SK-N-SH (cell line): Measurements from ENCODE around the gene MCC.

Experiments
- GATA2 ChIP-seq: sonication (generic); formaldehyde crosslinking; IDR thresholded peaks from 2 replicates; pipeline ENCODE4 v1.5.0; 2020; ENCODE audit warnings: mild to moderate bottlenecking, missing genetic modification reagents
- TF ChIP-seq, protein P1 (sequence below): fragments of 200-600 bp; sonication (generic); IDR thresholded peaks from 2 replicates; pipeline ENCODE4 v1.6.1; 2017; ENCODE audit warnings: antibody characterized with exemption, mild to moderate bottlenecking, moderate library complexity

DNA sequence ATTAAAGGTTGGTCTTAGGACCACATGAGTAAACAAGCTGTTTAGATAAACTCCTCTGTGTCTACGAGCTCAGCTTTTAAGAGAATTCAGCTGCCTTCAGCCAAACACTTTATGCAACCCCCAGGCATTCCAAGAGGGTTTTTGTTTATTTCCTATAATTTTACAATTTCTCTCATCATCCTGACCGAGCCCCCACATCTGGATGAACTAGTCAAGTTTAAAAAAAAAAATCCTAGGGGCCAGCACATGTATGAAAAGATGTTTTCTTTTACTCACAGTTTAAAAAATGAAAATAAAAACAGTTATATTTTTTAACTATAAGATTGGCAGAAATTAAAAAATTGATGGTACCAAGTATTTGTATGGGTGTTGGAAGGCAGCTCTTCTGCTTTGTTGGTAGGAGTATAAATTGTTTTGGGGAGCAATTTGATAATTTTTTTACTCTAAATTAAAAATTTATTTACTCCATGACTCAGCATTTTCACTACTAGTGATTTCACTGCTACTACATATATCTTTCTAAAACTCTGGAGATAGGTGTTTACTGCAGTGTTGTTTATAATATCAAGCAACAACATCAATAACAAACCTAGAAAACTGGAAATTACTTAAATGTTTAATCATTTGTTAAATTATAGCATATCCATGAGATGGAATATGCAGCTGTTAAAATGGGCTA lies 43.4 kb upstream of the MCC start:
- no peak for TF ChIP-seq GATA2 (CRISPR knock-in tag)
- TF ChIP-seq, protein P1, sequence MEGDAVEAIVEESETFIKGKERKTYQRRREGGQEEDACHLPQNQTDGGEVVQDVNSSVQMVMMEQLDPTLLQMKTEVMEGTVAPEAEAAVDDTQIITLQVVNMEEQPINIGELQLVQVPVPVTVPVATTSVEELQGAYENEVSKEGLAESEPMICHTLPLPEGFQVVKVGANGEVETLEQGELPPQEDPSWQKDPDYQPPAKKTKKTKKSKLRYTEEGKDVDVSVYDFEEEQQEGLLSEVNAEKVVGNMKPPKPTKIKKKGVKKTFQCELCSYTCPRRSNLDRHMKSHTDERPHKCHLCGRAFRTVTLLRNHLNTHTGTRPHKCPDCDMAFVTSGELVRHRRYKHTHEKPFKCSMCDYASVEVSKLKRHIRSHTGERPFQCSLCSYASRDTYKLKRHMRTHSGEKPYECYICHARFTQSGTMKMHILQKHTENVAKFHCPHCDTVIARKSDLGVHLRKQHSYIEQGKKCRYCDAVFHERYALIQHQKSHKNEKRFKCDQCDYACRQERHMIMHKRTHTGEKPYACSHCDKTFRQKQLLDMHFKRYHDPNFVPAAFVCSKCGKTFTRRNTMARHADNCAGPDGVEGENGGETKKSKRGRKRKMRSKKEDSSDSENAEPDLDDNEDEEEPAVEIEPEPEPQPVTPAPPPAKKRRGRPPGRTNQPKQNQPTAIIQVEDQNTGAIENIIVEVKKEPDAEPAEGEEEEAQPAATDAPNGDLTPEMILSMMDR: no peak
